Activated T-cell treated with anti-CD3 and anti-CD28 coated beads, Interleukin-2, amount 50 U/mL, for 72 hours (primary cell): ENCODE data around the gene ANKRD26. TPM values are rescaled to one million over a fixed set of nuclear protein-coding genes. Genes with fewer than 3 reads are reported as not detected.

Source experiments
- ATAC-seq, 2 donors: fragments of 150-1000 bp; cut with Tn5 transposase; replicated peaks in 1 of 2; 2 replicates each; pipeline ENCODE4 v1.10.0; 2021; ENCODE audit warnings: moderate library complexity in 2 of 2, mild to moderate bottlenecking in 1 of 2
- DNase-seq, 2 donors: peaks; one replicate each; pipeline ENCODE4 v3.0.0; 2021 to 2022; ENCODE audit warnings: mixed read lengths in 1 of 2
- H3K27ac Mint-ChIP-seq: one replicate; pipeline ENCODE4 v1.8.0; 2022; ENCODE audit warnings: mild to moderate bottlenecking, moderate library complexity, mixed read lengths
- H3K27me3 Mint-ChIP-seq: one replicate; pipeline ENCODE4 v1.8.0; 2022; ENCODE audit warnings: low read depth, mixed read lengths
- H3K36me3 Mint-ChIP-seq, 2 donors: one replicate each; pipeline ENCODE4 v1.8.0; 2022; ENCODE audit warnings: mixed read lengths in 2 of 2, mild to moderate bottlenecking in 1 of 2; ENCODE audit not compliant: insufficient read depth in 2 of 2
- H3K4me1 Mint-ChIP-seq: one replicate; pipeline ENCODE4 v1.8.0; 2022; ENCODE audit warnings: low read depth, mixed read lengths
- H3K4me3 Mint-ChIP-seq, 2 donors: one replicate each; pipeline ENCODE4 v1.8.0; 2022; ENCODE audit warnings: mild to moderate bottlenecking in 2 of 2, mixed read lengths in 2 of 2, moderate library complexity in 2 of 2
- H3K9me3 Mint-ChIP-seq, 2 donors: one replicate each; pipeline ENCODE4 v1.8.0; 2022; ENCODE audit warnings: mixed read lengths in 2 of 2
- total RNA-seq, 2 donors: library from RNA; stranded (reverse); gene quantifications; one replicate each; pipeline ENCODE4 v1.2.3, GENCODE V29; 2022

Gene ANKRD26
- 10 to 100 TPM in 1 of 2 donors, 1 to 10 TPM in 1; 8.2 to 10.6 TPM for total RNA-seq

- peak; percentile 57 to 59 for ATAC-seq
- Mint-ChIP-seq H3K9me3 (no peaks in the 10 kb centered on the region), H3K4me1 (peaks cover 61% of the 10 kb centered on the region), H3K4me3 (peak within 1 kb of the TSS; percentile 85 to 90), H3K27me3 (no peaks in the 10 kb centered on the region), H3K36me3 (peaks cover 4% of the 10 kb centered on the region in 2 donors), H3K27ac (peak within 1 kb of the TSS; percentile 99)
- DNase-seq: peak; percentile 96
Observed at GRCh38 chr10:27099916-27100812, at the start of gene ANKRD26. TSS of gene ANKRD26 (minus strand) at chr10:27100494. CDS start at chr10:27100326, 168 bp downstream.

DNA sequence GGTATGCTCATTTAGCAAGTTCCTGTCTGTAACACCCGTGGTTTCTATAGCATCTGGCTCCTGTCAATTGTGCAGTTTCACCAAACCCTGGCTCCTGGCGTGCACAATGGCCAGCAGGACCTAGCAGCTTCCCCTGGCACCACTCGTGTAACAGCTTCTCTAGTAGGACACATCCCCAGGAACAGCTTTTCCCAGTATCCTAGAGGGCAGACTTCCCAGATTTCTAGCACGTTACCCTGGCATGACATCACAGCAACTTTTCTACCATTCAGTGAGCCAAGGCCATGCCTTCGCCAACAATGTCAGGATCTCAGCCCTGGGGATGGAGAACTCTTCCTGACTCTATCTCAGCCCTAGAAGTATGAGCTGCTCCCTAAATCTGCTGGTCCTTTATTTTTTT, 47.4 kb upstream of the ANKRD26 start:
- H3K27ac Mint-ChIP-seq: no peak overlapping the region
- ATAC-seq (no peak), DNase-seq (no peak)
- H3K9me3 Mint-ChIP-seq: no peaks in the 10 kb centered on the region
- peaks cover 10 to 36% of the 10 kb centered on the region in 2 donors for H3K36me3 Mint-ChIP-seq
- H3K4me3 Mint-ChIP-seq: no peak overlapping the region
- H3K4me1 Mint-ChIP-seq: peaks cover 48% of the 10 kb centered on the region
- H3K27me3 Mint-ChIP-seq: no peaks in the 10 kb centered on the region

DNA sequence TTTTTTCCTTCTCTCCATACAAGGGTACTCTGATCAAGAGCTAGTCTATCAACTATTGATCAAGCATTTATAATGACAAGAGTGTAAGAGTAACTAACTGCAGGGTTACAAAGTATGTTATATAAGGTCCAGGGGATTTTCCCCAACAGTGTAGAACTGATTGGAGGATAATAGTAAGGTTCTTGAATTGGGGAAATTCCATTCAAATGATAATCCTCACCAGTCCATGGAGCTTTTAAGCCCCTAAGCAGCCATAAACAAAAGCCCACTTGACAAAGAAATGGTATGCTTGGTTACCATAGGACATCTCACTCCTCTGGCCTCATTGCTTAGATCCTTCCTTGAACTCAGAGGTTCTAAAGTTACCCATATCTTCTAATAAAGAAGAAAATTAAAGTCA, 45.6 kb upstream of the ANKRD26 start:
- ATAC-seq (no peak), DNase-seq (no peak)
- peaks cover 30% of the 10 kb centered on the region for H3K4me1 Mint-ChIP-seq
- H3K27me3 Mint-ChIP-seq: no peaks in the 10 kb centered on the region
- peak overlapping the region; percentile 94 for H3K27ac Mint-ChIP-seq
- H3K9me3 Mint-ChIP-seq: no peaks in the 10 kb centered on the region
- H3K36me3 Mint-ChIP-seq: peaks cover 12 to 35% of the 10 kb centered on the region in 2 donors
- no peak overlapping the region for H3K4me3 Mint-ChIP-seq

- peaks cover 10 to 39% of the 10 kb centered on the region in 2 donors for H3K36me3 Mint-ChIP-seq
- peaks cover 16% of the 10 kb centered on the region for H3K4me1 Mint-ChIP-seq
- H3K27ac Mint-ChIP-seq: no peak overlapping the region
- H3K4me3 Mint-ChIP-seq: no peak overlapping the region
- no peak for DNase-seq
- ATAC-seq: no peak
- H3K27me3 Mint-ChIP-seq: no peaks in the 10 kb centered on the region
- H3K9me3 Mint-ChIP-seq: no peaks in the 10 kb centered on the region
Observed at GRCh38 chr10:27143686-27144085, 43.4 kb upstream of the ANKRD26 start.

- no peaks in the 10 kb centered on the region for H3K4me1 Mint-ChIP-seq
- no peaks in the 10 kb centered on the region for H3K27me3 Mint-ChIP-seq
- ATAC-seq (no peak), DNase-seq (no peak)
- H3K36me3 Mint-ChIP-seq: peaks cover 5 to 27% of the 10 kb centered on the region in 2 donors
- H3K4me3 Mint-ChIP-seq: no peak overlapping the region
- no peaks in the 10 kb centered on the region for H3K9me3 Mint-ChIP-seq
- peak overlapping the region; percentile 65 for H3K27ac Mint-ChIP-seq
Observed at GRCh38 chr10:27138277-27138676, 38.0 kb upstream of the ANKRD26 start.

GRCh38 chr10:27134371-27134770, 34.1 kb upstream of the ANKRD26 start:
- Mint-ChIP-seq H3K4me3 (no peak overlapping the region), H3K27ac (peak overlapping the region; percentile 22), H3K27me3 (no peaks in the 10 kb centered on the region), H3K4me1 (peaks cover 1% of the 10 kb centered on the region), H3K36me3 (peaks cover 11 to 28% of the 10 kb centered on the region in 2 donors), H3K9me3 (no peaks in the 10 kb centered on the region)
- DNase-seq (no peak), ATAC-seq (no peak)

DNA sequence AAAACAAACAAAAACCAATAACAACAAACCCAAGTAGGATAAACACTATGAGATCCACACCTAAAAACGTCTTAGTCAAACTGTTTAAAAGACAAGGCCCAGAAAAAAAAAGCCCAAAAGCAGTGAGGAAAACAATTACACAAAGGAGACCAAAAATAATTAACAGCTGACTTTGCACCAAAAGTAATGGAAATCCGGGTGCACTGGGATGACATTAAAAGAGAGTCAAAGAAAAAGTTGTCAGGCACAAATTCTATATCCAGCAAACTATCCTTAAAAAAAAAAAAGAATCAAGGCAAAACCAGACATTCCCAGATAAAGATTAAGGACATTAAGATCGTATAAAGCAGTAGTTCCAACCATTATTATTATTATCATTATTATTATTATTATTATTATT, 7.9 kb upstream of the ANKRD26 start:
- Mint-ChIP-seq H3K9me3 (peaks cover 0 to 1% of the 10 kb centered on the region in 2 donors), H3K4me3 (no peak overlapping the region), H3K36me3 (peaks cover 16 to 29% of the 10 kb centered on the region in 2 donors), H3K27me3 (no peaks in the 10 kb centered on the region), H3K27ac (no peak overlapping the region), H3K4me1 (peaks cover 21% of the 10 kb centered on the region)
- ATAC-seq: no peak
- no peak for DNase-seq

- peaks cover 16 to 18% of the 10 kb centered on the region in 2 donors for H3K36me3 Mint-ChIP-seq
- no peak overlapping the region for H3K4me3 Mint-ChIP-seq
- DNase-seq (no peak), ATAC-seq (no peak)
- H3K27me3 Mint-ChIP-seq: no peaks in the 10 kb centered on the region
- peaks cover 0 to 1% of the 10 kb centered on the region in 2 donors for H3K9me3 Mint-ChIP-seq
- no peak overlapping the region for H3K27ac Mint-ChIP-seq
- H3K4me1 Mint-ChIP-seq: peaks cover 49% of the 10 kb centered on the region
Observed at GRCh38 chr10:27104919-27105318, 4.6 kb upstream of the ANKRD26 start.

DNA sequence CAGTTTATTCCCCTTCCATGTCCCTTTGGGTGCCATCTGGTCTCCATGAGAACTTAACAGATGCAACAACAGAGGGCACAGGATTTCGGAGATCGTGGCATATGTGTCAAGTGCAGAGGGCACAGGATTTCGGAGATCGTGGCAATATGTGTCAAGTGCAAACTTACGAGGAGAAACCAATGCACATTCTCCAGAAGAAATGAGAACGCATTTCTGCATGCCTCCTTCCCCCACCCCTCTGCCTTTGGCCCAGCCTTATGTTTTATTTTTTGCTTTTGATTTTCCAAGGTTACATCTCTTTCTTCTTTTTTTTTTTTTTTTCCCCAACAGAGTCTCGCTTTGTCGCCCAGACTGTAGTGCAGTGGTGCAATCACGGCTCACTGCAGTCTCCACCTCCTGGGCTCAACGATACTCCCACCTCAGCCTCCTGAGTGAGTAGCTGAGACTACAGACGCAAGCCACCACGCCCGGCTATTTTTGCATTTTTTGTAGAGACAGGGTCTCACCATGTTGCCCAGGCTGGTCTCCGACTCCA, 586 bp upstream of the ANKRD26 start:
- DNase-seq: peak; percentile 35 to 38
- peak; percentile 36 to 43 for ATAC-seq
- no peaks in the 10 kb centered on the region for H3K27me3 Mint-ChIP-seq

DNA sequence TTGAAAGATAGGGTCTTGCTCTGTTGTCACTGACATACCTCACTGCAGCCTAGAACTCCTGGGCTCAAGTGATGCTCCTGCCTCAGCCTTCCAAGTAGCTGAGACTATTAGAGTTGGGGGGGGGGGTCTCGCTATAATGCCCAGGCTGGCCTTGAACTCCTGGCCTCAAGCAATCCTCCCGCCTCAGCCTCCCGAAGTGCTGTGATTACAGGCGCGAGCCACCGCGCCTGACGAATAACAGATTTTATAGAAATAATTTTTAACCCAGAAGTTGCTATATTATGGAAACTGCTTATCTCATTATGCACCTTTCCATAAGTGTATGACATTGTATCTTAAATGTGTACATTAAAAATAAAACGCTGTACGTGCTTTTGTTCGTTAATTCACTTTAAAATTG, 846 bp downstream of the ANKRD26 start:
- H3K36me3 Mint-ChIP-seq: peaks cover 4% of the 10 kb centered on the region in 2 donors
- DNase-seq (no peak), ATAC-seq (no peak)
- peaks cover 55% of the 10 kb centered on the region for H3K4me1 Mint-ChIP-seq
- peak overlapping the region; percentile 85 to 90 for H3K4me3 Mint-ChIP-seq
- peak overlapping the region; percentile 99 for H3K27ac Mint-ChIP-seq
- H3K27me3 Mint-ChIP-seq: no peaks in the 10 kb centered on the region
- no peaks in the 10 kb centered on the region for H3K9me3 Mint-ChIP-seq

More for the DNA sequence above, 586 bp upstream of the ANKRD26 start:
- H3K4me1 Mint-ChIP-seq: peaks cover 66% of the 10 kb centered on the region
- H3K27ac Mint-ChIP-seq: peak overlapping the region; percentile 99
- peaks cover 4 to 6% of the 10 kb centered on the region in 2 donors for H3K36me3 Mint-ChIP-seq
- H3K4me3 Mint-ChIP-seq: peak overlapping the region; percentile 85 to 90
- H3K9me3 Mint-ChIP-seq: no peaks in the 10 kb centered on the region

- H3K4me3 Mint-ChIP-seq: no peak overlapping the region
- ATAC-seq (no peak), DNase-seq (no peak)
- H3K9me3 Mint-ChIP-seq: no peaks in the 10 kb centered on the region
- H3K27me3 Mint-ChIP-seq: no peaks in the 10 kb centered on the region
- peaks cover 1 to 10% of the 10 kb centered on the region in 2 donors for H3K36me3 Mint-ChIP-seq
- H3K27ac Mint-ChIP-seq: no peak overlapping the region
- no peaks in the 10 kb centered on the region for H3K4me1 Mint-ChIP-seq
Observed at GRCh38 chr10:27088119-27089044, 11.9 kb downstream of the ANKRD26 start.

GRCh38 chr10:27072436-27073114, 27.7 kb downstream of the ANKRD26 start:
- no peak for DNase-seq
- Mint-ChIP-seq H3K27me3 (no peaks in the 10 kb centered on the region), H3K27ac (no peak overlapping the region), H3K9me3 (peaks cover 2 to 4% of the 10 kb centered on the region in 2 donors), H3K36me3 (peaks cover 12 to 43% of the 10 kb centered on the region in 2 donors), H3K4me1 (no peaks in the 10 kb centered on the region), H3K4me3 (no peak overlapping the region)
- ATAC-seq: no peak
